HG02885 (cell line): Measurements from ENCODE around the gene SHISA6.

Experiments
- ATAC-seq: cut with Tn5 transposase; IDR thresholded peaks from one replicate; pipeline ENCODE4 v1.9.1; 2021; ENCODE audit warnings: mild to moderate bottlenecking; ENCODE audit not compliant: unreplicated experiment, poor library complexity

SHISA6 gene

GRCh38 chr17:11340803-11341202 is 99.8 kb downstream of the SHISA6 start:
- no peak for ATAC-seq

DNA sequence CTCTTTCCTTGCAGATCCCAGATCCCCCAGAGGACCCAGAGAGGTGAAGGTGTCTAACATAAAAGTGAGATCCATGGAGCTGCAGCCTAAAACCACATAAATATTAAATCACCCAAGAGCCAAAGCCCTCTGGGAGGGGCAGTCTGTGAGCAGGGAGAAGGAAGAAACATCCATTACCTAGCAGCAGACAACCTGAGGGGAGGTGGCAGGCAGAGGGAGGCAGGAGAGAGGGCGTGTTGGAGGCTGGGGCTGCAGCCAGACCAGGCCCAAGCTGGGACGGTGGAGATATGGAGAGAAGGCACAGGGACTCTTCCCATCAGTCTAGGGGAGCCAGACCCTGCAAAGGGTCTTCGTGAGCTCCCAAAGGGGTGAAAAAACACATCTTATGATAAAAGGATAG is 101.1 kb downstream of the SHISA6 start:
- no peak for ATAC-seq

- no peak for ATAC-seq
These were observed 108.1 kb downstream of the SHISA6 start for GRCh38 chr17:11349106-11349505.

DNA sequence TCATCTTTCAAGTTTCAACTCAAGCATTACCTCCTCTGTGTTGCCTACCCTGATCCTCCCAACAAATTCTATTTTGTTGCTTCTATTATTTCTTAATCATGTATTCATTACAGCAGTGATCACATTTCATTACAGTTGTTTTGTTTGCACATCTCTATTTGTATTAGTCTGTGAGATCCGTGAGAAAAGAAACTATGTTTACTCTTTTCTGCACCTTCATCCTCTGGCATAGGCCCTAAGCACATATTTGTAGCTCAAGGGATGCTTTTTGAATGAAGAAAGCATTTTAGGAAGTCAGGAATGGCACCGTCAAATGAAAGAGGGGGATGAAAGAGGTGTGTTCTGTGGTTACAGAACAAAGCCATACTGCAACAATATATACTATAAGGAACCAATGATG is 110.5 kb downstream of the SHISA6 start:
- no peak for ATAC-seq

GRCh38 chr17:11353601-11354000 is 112.6 kb downstream of the SHISA6 start:
- ATAC-seq = no peak

DNA sequence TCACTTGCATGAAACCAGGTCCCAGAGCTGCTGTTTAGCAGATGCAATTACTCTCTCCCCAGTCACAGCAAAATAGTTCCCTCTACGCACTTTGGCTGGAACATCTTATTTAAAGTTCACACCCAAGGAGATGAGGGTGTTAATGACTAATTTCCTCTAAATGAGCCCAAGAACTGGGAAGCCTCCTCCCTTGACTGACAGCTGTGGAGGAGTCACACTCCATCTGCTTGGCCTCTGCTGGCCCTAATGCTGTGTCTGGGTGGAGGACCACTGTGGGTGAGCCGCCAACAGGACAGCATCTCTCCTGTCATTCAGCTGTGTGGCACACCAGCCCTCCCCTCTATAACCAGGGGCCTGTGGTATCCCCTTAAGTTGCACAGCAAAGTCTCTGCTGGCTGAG is 115.4 kb downstream of the SHISA6 start:
- no peak for ATAC-seq

DNA sequence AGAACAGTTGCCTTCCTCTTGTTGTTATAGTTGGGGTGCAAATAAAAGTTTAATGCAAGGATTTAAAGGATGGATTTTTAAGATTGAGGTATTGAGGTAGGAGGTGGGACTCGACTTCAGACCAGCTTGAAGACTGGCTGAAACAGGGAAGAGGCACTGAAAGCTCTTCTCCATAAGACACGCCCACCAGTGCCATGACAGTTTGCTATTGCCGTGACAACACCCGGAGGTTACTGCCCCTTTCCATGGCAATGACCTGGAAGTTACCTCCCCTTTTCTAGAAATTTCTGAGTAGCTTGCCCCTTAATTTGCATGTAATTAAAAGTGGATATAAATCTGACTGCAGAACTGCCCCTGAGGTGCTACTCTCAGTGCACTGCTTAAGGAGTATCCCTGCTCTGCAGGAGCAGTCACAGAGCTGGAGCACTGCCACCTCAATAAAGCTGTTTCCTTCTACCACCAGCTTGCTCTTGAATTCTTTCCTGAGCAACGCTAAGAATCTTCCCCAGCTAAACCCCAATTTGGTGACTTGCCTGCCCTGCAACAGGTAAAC is 122.6 kb downstream of the SHISA6 start:
- ATAC-seq = no peak

DNA sequence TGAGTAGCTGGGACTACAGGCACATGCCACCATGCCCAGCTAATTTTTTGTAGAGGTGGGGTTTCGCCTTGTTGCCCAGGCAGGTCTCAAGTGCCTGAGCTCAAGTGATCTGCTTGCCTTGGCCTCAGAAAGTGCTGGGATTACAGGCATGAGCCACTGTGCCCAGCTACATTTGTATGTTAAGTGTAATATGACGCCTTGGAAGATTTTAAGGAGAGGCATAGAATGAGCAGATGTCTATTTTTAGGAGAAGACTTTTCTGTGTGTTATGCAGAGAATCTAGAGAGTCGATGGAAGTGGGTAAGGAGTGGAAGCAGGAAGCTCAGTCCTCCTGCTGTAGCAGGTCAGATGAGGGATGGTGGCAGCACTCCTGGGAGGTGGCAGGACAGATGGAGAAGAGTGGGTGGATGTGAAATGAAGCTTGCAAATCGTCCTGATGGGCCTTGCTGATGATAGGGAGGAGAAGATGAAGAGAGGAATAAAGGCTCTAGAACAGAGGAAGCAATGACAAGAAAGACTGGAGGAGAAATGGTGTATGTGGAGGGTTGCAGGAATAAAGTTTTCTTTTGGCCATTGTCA is 125.3 kb downstream of the SHISA6 start:
- ATAC-seq = no peak

DNA sequence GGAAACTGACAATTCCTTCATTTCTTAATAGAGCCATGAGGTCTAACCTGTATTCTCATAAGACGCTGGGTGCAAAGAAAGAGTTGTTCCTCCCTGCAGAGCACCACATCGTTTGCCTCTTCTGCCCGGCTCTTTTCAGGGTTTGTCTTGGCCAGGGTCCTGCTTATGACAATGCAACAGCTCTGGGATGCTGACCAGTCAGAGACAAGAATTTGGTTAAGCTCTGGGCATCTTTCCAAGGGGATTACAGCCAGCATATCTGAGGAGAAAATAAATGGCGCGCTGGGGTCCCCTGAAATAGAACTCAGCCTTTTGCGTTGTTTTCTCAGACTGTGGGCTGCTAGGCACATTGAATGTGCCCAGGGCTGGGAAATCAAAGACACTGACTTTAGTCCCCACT is 128.6 kb downstream of the SHISA6 start:
- no peak for ATAC-seq

- ATAC-seq = no peak
These were observed 131.7 kb downstream of the SHISA6 start for GRCh38 chr17:11372692-11373091.

GRCh38 chr17:11378506-11378905 is 137.5 kb downstream of the SHISA6 start:
- ATAC-seq = no peak

DNA sequence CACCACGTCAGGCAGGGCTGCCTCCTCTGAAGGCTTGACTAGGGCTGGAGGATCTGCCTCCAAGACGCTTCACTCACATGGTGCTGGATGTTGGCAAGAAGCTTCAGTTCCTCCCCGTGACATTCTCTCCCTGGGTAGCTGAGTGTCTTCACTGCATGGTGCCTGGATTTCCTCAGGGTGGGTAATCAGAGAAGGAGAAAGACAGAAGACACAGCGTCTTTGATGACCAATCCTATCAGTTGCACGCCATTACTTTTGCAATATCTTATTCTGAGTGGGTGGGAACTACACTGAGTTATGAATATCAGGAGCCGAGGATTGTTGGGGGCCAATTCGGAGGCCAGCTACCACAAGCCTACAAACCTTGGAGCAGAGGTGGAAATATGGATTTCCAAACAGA is 139.7 kb downstream of the SHISA6 start:
- ATAC-seq = no peak

GRCh38 chr17:11383157-11383556 is 142.1 kb downstream of the SHISA6 start:
- ATAC-seq = no peak

- no peak for ATAC-seq
These were observed 143.1 kb downstream of the SHISA6 start for GRCh38 chr17:11384131-11384530.

GRCh38 chr17:11387610-11388009 is 146.6 kb downstream of the SHISA6 start:
- no peak for ATAC-seq

- ATAC-seq = no peak
These were observed 147.0 kb downstream of the SHISA6 start for GRCh38 chr17:11388054-11388453.

GRCh38 chr17:11389583-11389982 is 148.6 kb downstream of the SHISA6 start:
- ATAC-seq = no peak

- ATAC-seq = no peak
These were observed 150.1 kb downstream of the SHISA6 start for GRCh38 chr17:11391134-11391533.

DNA sequence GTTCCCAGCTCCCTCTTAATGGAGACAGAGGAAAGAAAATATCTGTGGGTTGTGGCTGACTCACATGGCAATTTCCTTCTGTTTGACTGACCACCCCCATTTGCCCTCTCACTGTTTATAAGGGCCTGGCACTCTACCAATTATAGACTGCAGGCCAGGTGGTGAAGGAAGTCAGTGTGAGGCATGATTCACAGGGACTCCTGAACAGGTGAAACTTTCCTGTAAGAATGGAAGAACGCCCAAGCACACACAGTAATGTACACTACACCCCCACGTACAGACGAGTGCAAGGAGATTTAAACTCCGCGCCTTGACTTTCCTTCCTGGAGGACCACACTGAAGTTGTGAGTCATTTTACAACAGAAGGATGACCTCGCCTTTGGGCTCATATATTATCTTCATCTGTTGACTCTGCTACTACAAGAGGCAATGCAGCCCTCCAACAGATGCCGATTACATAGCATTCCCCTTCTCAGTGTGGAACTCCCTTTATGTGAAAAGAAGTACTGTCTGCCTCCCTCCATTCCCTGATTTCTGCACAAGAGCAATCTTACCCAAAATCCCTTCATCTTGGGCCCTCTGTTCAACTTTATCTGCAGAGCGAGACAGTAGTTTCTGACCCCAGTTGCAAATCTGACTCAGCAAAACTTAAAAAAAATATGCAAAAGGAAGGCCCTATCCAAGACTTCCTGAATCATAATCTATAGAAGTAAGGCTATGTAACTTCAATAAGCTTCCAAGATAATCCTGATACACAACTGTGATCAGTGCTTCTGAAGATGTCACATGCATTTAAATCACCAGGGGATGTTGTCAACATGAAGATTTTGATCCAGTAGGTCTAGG is 163.6 kb downstream of the SHISA6 start:
- no peak for ATAC-seq

- ATAC-seq = no peak
These were observed 165.7 kb downstream of the SHISA6 start for GRCh38 chr17:11406716-11407115.

GRCh38 chr17:11412654-11413053 is 171.6 kb downstream of the SHISA6 start:
- no peak for ATAC-seq

DNA sequence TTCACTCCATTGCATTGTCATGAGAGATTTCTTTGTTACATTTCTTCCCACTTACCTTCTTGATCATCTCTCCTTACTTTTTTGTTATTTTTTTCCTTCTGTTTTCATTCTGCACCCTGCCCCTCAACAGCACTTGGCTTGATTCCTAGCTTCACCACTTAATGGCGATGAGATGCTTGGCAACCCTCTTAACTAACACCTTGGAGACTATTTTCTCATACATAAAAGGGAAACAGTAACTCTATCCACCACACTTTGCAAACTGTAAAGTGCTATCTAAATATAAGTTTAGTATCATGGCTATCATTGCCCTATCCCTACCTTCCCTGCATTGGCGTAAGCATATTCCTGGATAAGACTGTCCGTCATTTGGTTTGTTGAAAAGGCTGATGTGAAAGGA is 177.3 kb downstream of the SHISA6 start:
- no peak for ATAC-seq
